Measurements from ENCODE around the gene PLXNB1.

The PLXNB1 gene

GRCh38 chr3:48400824-48401433 lies 29.0 kb downstream of the PLXNB1 start:
- H3K4me3 ChIP-seq (ENCODE audit: low read depth, low read length), result no peak overlapping the region
- TF ChIP-seq CTCF (IDR thresholded peaks at IDR 0.05; ENCODE audit: borderline replicate concordance, insufficient read depth, low read depth, low read length), result peak; percentile 72; the same call in 1 of the 2 replicates

DNA sequence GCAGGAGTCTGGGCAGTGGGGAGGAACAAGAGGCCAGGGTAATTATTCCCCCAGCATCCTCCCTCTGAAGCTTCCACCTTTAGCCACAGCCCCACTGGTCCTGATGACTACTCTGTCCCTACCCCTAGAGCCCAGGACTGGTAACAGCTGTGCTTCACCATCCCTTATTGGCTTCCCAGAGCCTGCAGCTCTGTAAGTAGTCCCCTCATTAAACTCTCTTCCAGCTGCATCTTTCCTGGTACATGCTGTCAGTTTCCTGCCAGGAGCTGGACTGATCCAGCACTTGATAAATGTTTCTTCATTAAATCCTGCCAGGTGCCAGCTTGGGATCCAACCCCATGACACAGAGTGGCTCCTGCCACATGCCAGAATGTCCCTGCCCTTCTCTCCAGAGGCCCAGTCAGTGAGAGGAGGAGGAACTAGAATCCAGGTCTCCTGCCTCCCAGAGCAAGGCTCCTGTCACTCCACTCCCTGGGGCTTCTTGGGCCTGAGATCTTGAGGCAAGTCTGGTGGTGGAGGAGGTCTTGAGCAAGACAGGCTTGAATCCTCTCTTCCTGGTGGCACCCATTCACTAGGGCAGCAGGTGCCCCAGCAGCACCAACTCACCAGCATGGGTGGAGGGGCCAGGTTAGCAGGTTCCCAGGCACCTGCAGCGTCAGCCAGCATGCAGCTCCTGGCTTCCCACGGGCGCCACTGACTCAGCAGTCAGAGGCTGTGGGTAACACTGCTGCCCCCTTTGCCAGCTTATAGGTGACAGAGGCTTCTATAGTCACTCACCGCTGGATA lies 30.3 kb downstream of the PLXNB1 start:
- TF ChIP-seq CTCF (IDR thresholded peaks at IDR 0.05; ENCODE audit: borderline replicate concordance, insufficient read depth, low read depth, low read length), result no peak
- no peak overlapping the region for H3K4me3 ChIP-seq (ENCODE audit: low read depth, low read length)

GRCh38 chr3:48398701-48399386 lies 31.0 kb downstream of the PLXNB1 start:
- no peak overlapping the region for H3K4me3 ChIP-seq (ENCODE audit: low read depth, low read length)
- no peak for TF ChIP-seq CTCF (IDR thresholded peaks at IDR 0.05; ENCODE audit: borderline replicate concordance, insufficient read depth, low read depth, low read length)

- no peak for TF ChIP-seq CTCF (IDR thresholded peaks at IDR 0.05; ENCODE audit: borderline replicate concordance, insufficient read depth, low read depth, low read length)
- H3K4me3 ChIP-seq (ENCODE audit: low read depth, low read length), result no peak overlapping the region
These were observed 31.9 kb downstream of the PLXNB1 start for GRCh38 chr3:48397767-48398681.

DNA sequence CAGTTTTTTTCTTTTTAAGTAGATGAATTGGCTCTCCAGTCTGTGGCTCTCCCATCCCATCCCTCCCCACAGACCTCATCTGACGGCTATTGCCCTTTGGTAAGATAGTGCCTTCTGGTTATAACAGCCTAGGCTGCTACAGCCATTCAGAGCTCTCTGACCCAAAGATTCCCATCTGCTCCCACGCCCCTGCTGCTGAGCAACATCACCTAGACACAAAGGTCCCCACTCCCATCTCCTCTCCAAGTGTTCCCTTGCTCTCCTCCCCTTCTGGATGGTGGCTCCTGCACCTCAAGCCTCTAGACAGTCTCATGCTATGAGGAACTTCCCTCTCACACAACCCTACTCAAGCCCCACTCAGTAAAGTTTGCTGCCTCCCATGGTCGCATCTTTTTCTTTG lies 34.2 kb downstream of the PLXNB1 start:
- TF ChIP-seq CTCF (IDR thresholded peaks at IDR 0.05; ENCODE audit: borderline replicate concordance, insufficient read depth, low read depth, low read length), result no peak
- no peak overlapping the region for H3K4me3 ChIP-seq (ENCODE audit: low read depth, low read length)

DNA sequence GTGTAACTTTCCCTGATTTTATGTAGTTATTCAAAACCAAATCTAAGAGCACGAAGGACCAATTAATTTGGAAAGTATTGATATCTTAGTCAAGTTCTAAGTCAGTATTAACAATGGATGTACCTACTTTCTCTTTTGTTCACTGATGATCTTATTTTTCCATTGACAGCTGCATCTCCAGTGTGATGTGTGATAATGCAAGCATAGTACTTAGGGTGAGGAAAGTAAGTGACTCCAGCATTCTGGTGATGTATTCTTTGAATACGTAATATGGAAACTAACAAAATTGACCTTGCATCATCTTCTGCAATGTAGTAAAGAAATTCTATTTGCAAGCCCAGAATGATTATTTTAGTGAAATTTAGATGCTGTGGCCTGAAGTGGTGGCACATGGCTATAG lies 35.5 kb downstream of the PLXNB1 start:
- H3K4me3 ChIP-seq (ENCODE audit: low read depth, low read length), result no peak overlapping the region
- no peak for TF ChIP-seq CTCF (IDR thresholded peaks at IDR 0.05; ENCODE audit: borderline replicate concordance, insufficient read depth, low read depth, low read length)
